HG02943 (cell line): ENCODE results near the gene GSTM2.

Experiments used
- ATAC-seq: cut with Tn5 transposase; IDR thresholded peaks from one replicate; pipeline ENCODE4 v1.9.1; 2021; ENCODE audit warnings: mild to moderate bottlenecking, low read depth, moderate library complexity; ENCODE audit not compliant: unreplicated experiment

GSTM2 gene

GRCh38 chr1:109629372-109630030 lies 38.4 kb upstream of the GSTM2 start:
- no peak for ATAC-seq

GRCh38 chr1:109630081-109630897 lies 37.6 kb upstream of the GSTM2 start:
- no peak for ATAC-seq

- ATAC-seq = no peak
Observed at GRCh38 chr1:109630898-109631512, 36.9 kb upstream of the GSTM2 start.

GRCh38 chr1:109631513-109632505 lies 36.0 kb upstream of the GSTM2 start:
- no peak for ATAC-seq

- no peak for ATAC-seq
Observed at GRCh38 chr1:109632671-109633346, 35.0 kb upstream of the GSTM2 start.

GRCh38 chr1:109634292-109634691 lies 33.6 kb upstream of the GSTM2 start:
- no peak for ATAC-seq

- no peak for ATAC-seq
Observed at GRCh38 chr1:109634771-109635750, 32.8 kb upstream of the GSTM2 start.

- no peak for ATAC-seq
Observed at GRCh38 chr1:109635862-109636200, 32.0 kb upstream of the GSTM2 start.

- ATAC-seq = no peak
Observed at GRCh38 chr1:109636201-109636952, 31.5 kb upstream of the GSTM2 start.

GRCh38 chr1:109637446-109637845 lies 30.4 kb upstream of the GSTM2 start:
- no peak for ATAC-seq

GRCh38 chr1:109639063-109639840 lies 28.6 kb upstream of the GSTM2 start:
- no peak for ATAC-seq

- ATAC-seq = no peak
Observed at GRCh38 chr1:109639841-109640184, 28.0 kb upstream of the GSTM2 start.

- ATAC-seq = peak; percentile 59
Observed at GRCh38 chr1:109640285-109640865, 27.5 kb upstream of the GSTM2 start.

- no peak for ATAC-seq
Observed at GRCh38 chr1:109641078-109641740, 26.6 kb upstream of the GSTM2 start.

- no peak for ATAC-seq
Observed at GRCh38 chr1:109641861-109642260, 26.0 kb upstream of the GSTM2 start.

GRCh38 chr1:109642626-109643025 lies 25.2 kb upstream of the GSTM2 start:
- no peak for ATAC-seq
